Measurements from ENCODE around the gene EHMT1. TPM values are rescaled to one million over a fixed set of nuclear protein-coding genes. Genes with fewer than 3 reads are reported as not detected.

The EHMT1 gene
- total and polyA plus RNA-seq, 2 of the 13 experiments (the other 11 are each of a cell fraction or from before 2014, with no cell fraction given), result 23.0 to 27.1 TPM

GRCh38 chr9:137878146-137878941, 259.5 kb downstream of the EHMT1 start (continued):
- TF ChIP-seq ZNF512B (CRISPR knock-in tag; IDR thresholded peaks at IDR 0.05; ENCODE audit: borderline replicate concordance), result no peak
- TF ChIP-seq ATF6 (CRISPR knock-in tag; conservative IDR thresholded peaks at IDR 0.05), result no peak
- TF ChIP-seq RAD51 (IDR thresholded peaks at IDR 0.05; ENCODE audit: borderline replicate concordance), result no peak
- TF ChIP-seq ZNF883 (CRISPR knock-in tag; IDR thresholded peaks at IDR 0.05; ENCODE audit: not compliant biosample characterization), result no peak
- TF ChIP-seq ZNF331 (CRISPR knock-in tag; IDR thresholded peaks at IDR 0.05), result no peak
- no peak for TF ChIP-seq MYC (CRISPR knock-in tag; IDR thresholded peaks at IDR 0.05; ENCODE audit: borderline replicate concordance)
- no peak for TF ChIP-seq ARNT2 (CRISPR knock-in tag; IDR thresholded peaks at IDR 0.05; ENCODE audit: low read depth)
- no peak for TF ChIP-seq ZNF552 (CRISPR knock-in tag; IDR thresholded peaks at IDR 0.05; ENCODE audit: borderline replicate concordance)
- TF ChIP-seq HIVEP1 (CRISPR knock-in tag; IDR thresholded peaks at IDR 0.05), result no peak
- no peak for TF ChIP-seq CREM (IDR thresholded peaks at IDR 0.05)
- TF ChIP-seq CREM (CRISPR knock-in tag; IDR thresholded peaks at IDR 0.05), result no peak
- TF ChIP-seq ZBTB38 (CRISPR knock-in tag; IDR thresholded peaks at IDR 0.05), result no peak
- no peak for TF ChIP-seq KDM4B (CRISPR knock-in tag; IDR thresholded peaks at IDR 0.05)
- TF ChIP-seq ZXDC (CRISPR knock-in tag; IDR thresholded peaks at IDR 0.05), result no peak
- TF ChIP-seq HMGXB4 (CRISPR knock-in tag; IDR thresholded peaks at IDR 0.05; ENCODE audit: borderline replicate concordance in 1 of 2, low read depth in 1 of 2), result no peak
- no peak for TF ChIP-seq SMARCE1 (IDR thresholded peaks at IDR 0.05; ENCODE audit: borderline replicate concordance)
- no peak for TF ChIP-seq ZNF567 (CRISPR knock-in tag; IDR thresholded peaks at IDR 0.05; ENCODE audit: borderline replicate concordance)
- no peak for TF ChIP-seq ZNF850 (CRISPR knock-in tag; conservative IDR thresholded peaks at IDR 0.05)
- no peak for TF ChIP-seq NCOA2 (CRISPR knock-in tag; IDR thresholded peaks at IDR 0.05)
- no peak for TF ChIP-seq PRPF4 (IDR thresholded peaks at IDR 0.05; ENCODE audit: low read depth, low read length, poor library complexity, severe bottlenecking)
- no peak for TF ChIP-seq SALL2 (CRISPR knock-in tag; IDR thresholded peaks at IDR 0.05)

All from HepG2 (cell line).